IMR-90 (cell line): ENCODE data around the gene SUV39H2. TPM values are rescaled to one million over a fixed set of nuclear protein-coding genes. Genes with fewer than 3 reads are reported as not detected.

Experiments used
- ATAC-seq: fragments of 200-7000 bp; cut with Tn5 transposase; 2 replicates; pipeline ENCODE4 v1.9.1; 2020; ENCODE audit warnings: low read depth, mild to moderate bottlenecking, moderate library complexity
- BruUV-seq: library from RNA; stranded (reverse); fragments of 400-500 nt; replicated peaks from 2 replicates; lab custom pipeline; 2021; lab: Mats Ljungman, UMichigan
- CTCF ChIA-PET: fragments of 300-600 bp; formaldehyde crosslinking; extraction: SDS; loops from one replicate; lab custom pipeline; 2021; ENCODE audit warnings: antibody characterized with exemption; lab: Yijun Ruan, JAX
- POLR2A ChIA-PET: fragments of 300-600 bp; sonication (Branson Sonifier 250); formaldehyde crosslinking; loops from one replicate; lab custom pipeline; 2022; ENCODE audit warnings: antibody characterized with exemption; ENCODE audit not compliant: unreplicated experiment; lab: Charles Lee
- DNase-seq: peaks from one replicate; pipeline ENCODE4 v3.0.0; 2013
- H2AFZ ChIP-seq: replicated peaks from 2 replicates; pipeline ENCODE3; 2013; ENCODE audit warnings: low read length, mild to moderate bottlenecking; ENCODE audit not compliant: poor library complexity
- H2AK5ac ChIP-seq: 2 replicates; pipeline ENCODE4 v1.6.1; 2013; ENCODE audit warnings: low read depth, low read length, inconsistent platforms
- H2AK9ac ChIP-seq: replicated peaks from 2 replicates; pipeline ENCODE3; 2013; ENCODE audit warnings: mild to moderate bottlenecking, low read depth, low read length, moderate library complexity; ENCODE audit not compliant: poor library complexity
- H2BK120ac ChIP-seq: 2 replicates; pipeline ENCODE4 v1.6.1; 2013; ENCODE audit warnings: low read depth, low read length, inconsistent platforms
- H2BK15ac ChIP-seq: 3 replicates; pipeline ENCODE4 v1.6.1; 2013; ENCODE audit warnings: low read depth, low read length, inconsistent platforms
- H2BK20ac ChIP-seq: 2 replicates; pipeline ENCODE4 v1.6.1; 2013; ENCODE audit warnings: low read depth, mild to moderate bottlenecking, inconsistent platforms, low read length, moderate library complexity
- H2BK5ac ChIP-seq: 2 replicates; pipeline ENCODE4 v1.6.1; 2013; ENCODE audit warnings: mild to moderate bottlenecking, low read depth, low read length, inconsistent platforms; ENCODE audit not compliant: poor library complexity, severe bottlenecking
- H3K14ac ChIP-seq: replicated peaks from 2 replicates; pipeline ENCODE4 v1.6.1; 2013; ENCODE audit warnings: low read depth, low read length, inconsistent platforms
- H3K18ac ChIP-seq: 2 replicates; pipeline ENCODE4 v1.6.1; 2013; ENCODE audit warnings: low read depth, low read length, control low read depth
- H3K23ac ChIP-seq: 2 replicates; pipeline ENCODE4 v1.6.1; 2013; ENCODE audit warnings: low read depth, low read length, inconsistent platforms
- H3K27ac ChIP-seq: 2 replicates; pipeline ENCODE4 v1.5.1; 2013; ENCODE audit warnings: mild to moderate bottlenecking, control low read depth, low read length; ENCODE audit not compliant: insufficient read depth
- H3K27me3 ChIP-seq: 2 replicates; pipeline ENCODE4 v1.6.1; 2013; ENCODE audit warnings: low read length; ENCODE audit not compliant: control insufficient read depth, insufficient read depth
- H3K36me3 ChIP-seq: 2 replicates; pipeline ENCODE4 v1.6.1; 2013; ENCODE audit warnings: low read length, mixed read lengths; ENCODE audit not compliant: control insufficient read depth, insufficient read depth
- H3K4ac ChIP-seq: 2 replicates; pipeline ENCODE4 v1.6.1; 2013; ENCODE audit warnings: low read depth, low read length, inconsistent platforms
- H3K4me1 ChIP-seq: 2 replicates; pipeline ENCODE4 v1.6.1; 2013; ENCODE audit warnings: low read length, mixed read lengths; ENCODE audit not compliant: control insufficient read depth, insufficient read depth
- H3K4me2 ChIP-seq: 2 replicates; pipeline ENCODE4 v1.6.1; 2013; ENCODE audit warnings: low read depth, mild to moderate bottlenecking, control low read depth, low read length, moderate library complexity
- H3K4me3 ChIP-seq: 2 replicates; pipeline ENCODE4 v1.5.1; 2013; ENCODE audit warnings: low read depth, mild to moderate bottlenecking, control low read depth, low read length, moderate library complexity; ENCODE audit not compliant: insufficient read depth
- H3K56ac ChIP-seq: 2 replicates; pipeline ENCODE4 v1.6.1; 2013; ENCODE audit warnings: low read length, inconsistent platforms; ENCODE audit not compliant: insufficient read depth; ENCODE audit errors: extremely low read depth
- H3K79me1 ChIP-seq, 2 experiments: 2 replicates each; pipeline ENCODE4 v1.6.1; 2013; ENCODE audit warnings: low read length in 2 of 2, inconsistent platforms in 1 of 2, low read depth in 1 of 2
- H3K9ac ChIP-seq: 2 replicates; pipeline ENCODE4 v1.6.1; 2013; ENCODE audit warnings: low read depth, low read length, control low read depth
- H3K9me1 ChIP-seq: 2 replicates; pipeline ENCODE4 v1.6.1; 2013; ENCODE audit warnings: low read length, inconsistent platforms; ENCODE audit not compliant: insufficient read depth
- H3K9me3 ChIP-seq: 2 replicates; pipeline ENCODE4 v1.6.1; 2013; ENCODE audit warnings: low read length; ENCODE audit not compliant: control insufficient read depth, insufficient read depth
- H4K20me1 ChIP-seq: 2 replicates; pipeline ENCODE4 v1.6.1; 2013; ENCODE audit warnings: low read length, inconsistent platforms; ENCODE audit not compliant: insufficient read depth
- H4K5ac ChIP-seq: 2 replicates; pipeline ENCODE4 v1.6.1; 2013; ENCODE audit warnings: mild to moderate bottlenecking, low read depth, low read length, control low read depth
- H4K8ac ChIP-seq, 2 experiments: 2 replicates each; pipeline ENCODE4 v1.6.1; 2013; ENCODE audit warnings: low read depth in 2 of 2, low read length in 2 of 2, control low read depth in 1 of 2, inconsistent platforms in 1 of 2
- H4K91ac ChIP-seq: 2 replicates; pipeline ENCODE4 v1.6.1; 2013; ENCODE audit warnings: low read depth, low read length, inconsistent platforms; ENCODE audit not compliant: insufficient read depth
- MAFK ChIP-seq: IDR thresholded peaks from 2 replicates; pipeline ENCODE4 v1.6.1; 2012; ENCODE audit warnings: low read depth, low read length, improper control_type of control experiment
- MXI1 ChIP-seq: IDR thresholded peaks from 2 replicates; pipeline ENCODE4 v1.6.1; 2012; ENCODE audit warnings: low read depth, mild to moderate bottlenecking, low read length, moderate library complexity, borderline replicate concordance
- POLR2A ChIP-seq: IDR thresholded peaks from 2 replicates; pipeline ENCODE4 v1.6.1; 2012; ENCODE audit warnings: mild to moderate bottlenecking, low read depth, low read length
- whole genome bisulfite sequencing, 2 experiments: methylation state at CpG; one replicate each; pipeline versions ENCODE4 v1.1.5 to v1.1.7; 2013; ENCODE audit warnings: missing lambda C conversion rate in 2 of 2; ENCODE audit not compliant: insufficient read length in 1 of 2; ENCODE audit errors: extremely low coverage in 2 of 2; 5-methylcytosine and 5-hydroxymethylcytosine counted together
- dilution Hi-C: fragments of 300-500 bp; cut with HindIII; formaldehyde crosslinking; loops from one replicate; pipeline ENCODE4 v1.14.3; 2018; ENCODE audit warnings: low sequenced_read_pairs; ENCODE audit not compliant: unreplicated experiment
- in situ Hi-C: fragments of 300-500 bp; cut with MboI; formaldehyde crosslinking; loops from 3 replicates; pipeline ENCODE4 v1.14.3; 2019; ENCODE audit warnings: low sequenced_read_pairs, inconsistent platforms, mixed read lengths
- intact Hi-C: fragments of 100-400 bp; cut with micrococcal nuclease; formaldehyde crosslinking; loops from 2 replicates; pipeline ENCODE4 v1.10.0; 2022
- polyA plus RNA-seq, 3 experiments: library from polyadenylated mRNA; depleted of rRNA; stranded (reverse); fragments of >200 nt; gene quantifications; 2 replicates each; pipeline ENCODE4 v1.2.3, GENCODE V29; 2012; ENCODE audit warnings: low replicate concordance in 1 of 3
- total RNA-seq: library from RNA; depleted of rRNA; stranded (reverse); fragments of >200 nt; gene quantifications from 2 replicates; pipeline ENCODE4 v1.2.3, GENCODE V29; 2012

The SUV39H2 gene
- total and polyA plus RNA-seq, 2 of the 4 experiments (the other 2 are of a cell fraction), result 5.3 to 14.5 TPM

DNA sequence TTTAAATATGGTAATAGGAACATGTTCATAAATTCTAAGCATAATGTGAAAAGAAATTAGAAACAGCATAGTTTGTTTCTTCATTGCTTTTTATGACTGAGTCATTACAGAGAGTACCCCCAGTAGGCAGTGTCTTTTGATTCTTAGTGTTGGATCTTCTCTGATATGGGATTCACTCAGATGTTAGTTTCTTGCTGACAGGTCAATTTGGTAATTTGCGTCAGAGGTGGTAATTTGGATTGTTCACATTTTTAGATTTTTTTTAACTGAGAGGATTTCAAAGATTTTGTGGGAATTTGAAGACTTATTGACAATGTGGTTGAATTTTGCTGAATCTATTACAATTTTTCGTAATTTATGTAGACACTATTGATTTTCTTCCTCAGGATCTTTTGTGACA is 38.5 kb upstream of the SUV39H2 start:
- in situ Hi-C loops (no loop called here), dilution Hi-C loops (no loop called here), intact Hi-C loops (no loop called here)
- Histone ChIP-seq H3K9me3 (no peaks in the 10 kb centered on the region), H2BK120ac (no peak overlapping the region), H2AK5ac (no peak overlapping the region), H4K91ac (no peak overlapping the region), H2BK15ac (no peak overlapping the region), H3K14ac (no peak overlapping the region), H3K23ac (no peak overlapping the region), H3K18ac (no peak overlapping the region), H3K27ac (no peak overlapping the region), H3K4me3 (no peak overlapping the region), H2BK20ac (no peak overlapping the region), H4K5ac (no peak overlapping the region), H3K9me1 (no peaks in the 10 kb centered on the region; the same call in 1 of the 2 replicates), H2AK9ac (no peak overlapping the region), H3K27me3 (no peaks in the 10 kb centered on the region), H3K4me2 (no peak overlapping the region), H2AFZ (no peak overlapping the region), H3K4me1 (peaks cover 1% of the 10 kb centered on the region; the same call in 1 of the 2 replicates), H3K56ac (no peak overlapping the region), H3K36me3 (peaks cover 26% of the 10 kb centered on the region), H2BK5ac (no peak overlapping the region), H3K9ac (no peak overlapping the region), H3K79me1 (peaks cover 30 to 44% of the 10 kb centered on the region in 2 experiments), H4K8ac (no peak overlapping the region), H4K20me1 (peaks cover 4% of the 10 kb centered on the region), H3K4ac (no peak overlapping the region)
- no CpG with 5 or more reads among the region's 2 CpGs for WGBS, 2 experiments
- no peak for ATAC-seq
- DNase-seq, result no peak
- no TSS peak for BruUV-seq
- POLR2A ChIA-PET, result no interaction called here
- CTCF ChIA-PET, result no interaction called here
- peak; percentile 42; the same call in 1 of the 2 replicates for TF ChIP-seq MAFK
- TF ChIP-seq POLR2A, result no peak
- TF ChIP-seq MXI1, result no peak
